Measurements from ENCODE around the gene ASAP2.

ASAP2 gene

DNA sequence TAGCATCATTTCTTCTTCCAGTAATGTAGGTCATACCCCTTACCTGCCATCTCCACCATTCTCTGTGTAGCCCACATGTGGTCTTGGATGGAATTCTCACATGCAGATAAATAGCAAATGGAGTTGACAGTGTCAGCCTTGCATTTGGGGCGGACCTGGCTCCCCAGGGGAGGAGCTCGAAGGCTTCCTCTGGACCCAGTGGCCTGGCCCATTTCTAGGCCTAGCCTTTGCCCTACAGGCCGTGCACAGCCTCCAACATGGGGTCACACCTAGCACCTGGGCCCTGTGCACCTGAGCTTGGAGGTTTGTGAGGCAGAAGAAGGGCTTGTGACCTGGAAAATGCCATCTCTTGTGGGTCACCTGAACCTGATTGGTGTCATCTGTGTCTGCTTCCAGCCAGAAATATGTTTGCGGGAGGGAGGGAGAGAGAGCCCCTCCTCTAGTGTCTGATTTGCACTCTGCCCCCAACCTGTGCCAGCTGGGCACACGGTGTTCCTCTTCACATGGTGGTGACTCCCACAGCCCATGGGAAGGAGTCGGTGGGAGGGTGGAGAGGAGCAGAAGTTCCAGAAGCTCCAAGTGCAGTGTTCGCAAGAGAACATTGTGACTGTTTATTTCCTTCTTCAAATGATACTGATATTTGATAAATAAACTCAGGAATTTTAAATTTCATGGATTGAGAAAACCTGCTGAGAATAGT, 183.7 kb downstream of the ASAP2 start:
- TF ChIP-seq, protein P1, sequence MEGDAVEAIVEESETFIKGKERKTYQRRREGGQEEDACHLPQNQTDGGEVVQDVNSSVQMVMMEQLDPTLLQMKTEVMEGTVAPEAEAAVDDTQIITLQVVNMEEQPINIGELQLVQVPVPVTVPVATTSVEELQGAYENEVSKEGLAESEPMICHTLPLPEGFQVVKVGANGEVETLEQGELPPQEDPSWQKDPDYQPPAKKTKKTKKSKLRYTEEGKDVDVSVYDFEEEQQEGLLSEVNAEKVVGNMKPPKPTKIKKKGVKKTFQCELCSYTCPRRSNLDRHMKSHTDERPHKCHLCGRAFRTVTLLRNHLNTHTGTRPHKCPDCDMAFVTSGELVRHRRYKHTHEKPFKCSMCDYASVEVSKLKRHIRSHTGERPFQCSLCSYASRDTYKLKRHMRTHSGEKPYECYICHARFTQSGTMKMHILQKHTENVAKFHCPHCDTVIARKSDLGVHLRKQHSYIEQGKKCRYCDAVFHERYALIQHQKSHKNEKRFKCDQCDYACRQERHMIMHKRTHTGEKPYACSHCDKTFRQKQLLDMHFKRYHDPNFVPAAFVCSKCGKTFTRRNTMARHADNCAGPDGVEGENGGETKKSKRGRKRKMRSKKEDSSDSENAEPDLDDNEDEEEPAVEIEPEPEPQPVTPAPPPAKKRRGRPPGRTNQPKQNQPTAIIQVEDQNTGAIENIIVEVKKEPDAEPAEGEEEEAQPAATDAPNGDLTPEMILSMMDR (IDR thresholded peaks at IDR 0.05; ENCODE audit: insufficient read depth, low read length, missing control alignments): no peak
- POLR2A ChIA-PET: no interaction called here
- CTCF ChIA-PET: no interaction called here
- no peak for DNase-seq (ENCODE audit: low read depth, low spot score)
- no peak overlapping the region for H3K4me3 ChIP-seq (ENCODE audit: low read depth, low read length)

- no peak overlapping the region for H3K4me3 ChIP-seq (ENCODE audit: low read depth, low read length)
- TF ChIP-seq, protein P1 (IDR thresholded peaks at IDR 0.05; ENCODE audit: insufficient read depth, low read length, missing control alignments): no peak
- no peak for DNase-seq (ENCODE audit: low read depth, low spot score)
- ChIA-PET POLR2A (no interaction called here), CTCF (no interaction called here)
These were observed 184.4 kb downstream of the ASAP2 start for GRCh38 chr2:9390991-9391390.

- ChIA-PET POLR2A (interaction anchor here (0.7 kb wide), 1 partner anchor 894 kb away, joined by 3 read pairs; no protein-coding TSS in a partner anchor), CTCF (interaction anchor here (1.1 to 1.3 kb wide), 3 partner anchors 10 to 21 kb away, joined by 5 read pairs; no protein-coding TSS in a partner anchor)
- no peak overlapping the region for H3K4me3 ChIP-seq (ENCODE audit: low read depth, low read length)
- no peak for DNase-seq (ENCODE audit: low read depth, low spot score)
- TF ChIP-seq, protein P1 (IDR thresholded peaks at IDR 0.05; ENCODE audit: insufficient read depth, low read length, missing control alignments): no peak
These were observed 185.5 kb downstream of the ASAP2 start for GRCh38 chr2:9391961-9392720.

DNA sequence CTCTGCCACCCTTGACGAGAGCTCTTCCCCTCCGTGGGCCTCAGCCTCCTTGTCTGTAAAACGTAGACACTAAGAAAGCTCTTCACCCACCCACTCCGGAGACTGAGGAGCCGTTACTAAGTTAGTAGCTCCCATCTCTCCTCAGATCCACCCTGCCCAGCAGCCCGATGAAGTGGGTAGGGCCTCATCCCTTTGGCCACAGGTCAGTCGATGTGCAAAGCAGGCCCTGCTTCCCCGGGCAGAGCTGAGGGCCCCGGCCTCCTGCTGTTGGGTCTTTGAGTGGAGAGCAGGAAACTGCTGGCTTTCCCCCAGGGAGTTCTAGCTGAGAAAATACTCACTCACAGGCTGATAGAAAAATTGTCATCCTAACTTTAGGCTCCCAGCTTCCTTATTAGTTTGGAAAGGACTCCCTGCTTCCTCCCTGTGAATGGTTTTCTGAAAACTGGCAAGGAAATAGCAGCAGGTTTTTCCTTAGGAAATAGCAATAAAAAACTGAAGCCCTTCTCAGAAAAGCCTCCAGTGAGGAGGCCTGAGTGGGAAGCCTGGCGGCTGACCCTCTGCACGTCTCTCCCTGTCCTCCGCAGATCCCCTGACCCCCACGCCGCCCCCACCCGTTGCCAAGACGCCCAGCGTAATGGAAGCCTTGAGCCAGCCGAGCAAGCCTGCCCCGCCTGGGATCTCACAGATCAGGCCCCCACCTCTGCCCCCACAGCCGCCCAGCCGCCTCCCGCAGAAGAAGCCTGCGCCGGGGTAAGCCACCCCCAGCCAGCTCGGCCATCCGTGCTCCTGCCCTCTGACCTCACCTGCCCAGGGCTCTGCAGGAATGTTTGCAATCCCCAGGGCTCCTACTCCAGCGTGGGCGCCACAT, 186.5 kb downstream of the ASAP2 start:
- TF ChIP-seq, protein P1 (IDR thresholded peaks at IDR 0.05; ENCODE audit: insufficient read depth, low read length, missing control alignments): no peak
- no peak overlapping the region for H3K4me3 ChIP-seq (ENCODE audit: low read depth, low read length)
- DNase-seq (ENCODE audit: low read depth, low spot score): no peak
- ChIA-PET CTCF (interaction anchor here (1.1 to 1.3 kb wide), 3 partner anchors 9 to 22 kb away, joined by 5 read pairs; no protein-coding TSS in a partner anchor), POLR2A (interaction anchor here (0.7 kb wide), 1 partner anchor 893 kb away, joined by 3 read pairs; no protein-coding TSS in a partner anchor)

DNA sequence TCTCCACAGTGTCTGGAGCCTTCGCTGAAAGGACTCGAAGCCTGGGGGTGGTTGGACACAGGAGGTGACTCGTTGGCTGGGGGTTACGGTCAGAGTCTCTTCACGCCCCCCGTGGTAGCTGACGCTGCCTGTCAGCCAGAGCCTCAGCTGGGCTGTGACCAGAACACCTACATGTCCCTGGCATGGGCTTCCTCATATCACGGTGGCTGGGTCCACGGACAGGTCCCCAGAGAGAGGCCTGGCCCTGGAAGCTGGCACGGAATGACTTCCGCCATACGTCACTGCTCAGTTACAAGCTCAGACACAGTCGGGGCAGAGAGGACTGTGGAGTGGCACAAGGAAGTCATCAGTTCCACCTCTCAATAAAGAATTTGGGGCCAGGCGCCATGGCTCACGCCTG, 188.2 kb downstream of the ASAP2 start:
- ChIA-PET POLR2A (no interaction called here), CTCF (no interaction called here)
- TF ChIP-seq, protein P1 (IDR thresholded peaks at IDR 0.05; ENCODE audit: insufficient read depth, low read length, missing control alignments): no peak
- no peak for DNase-seq (ENCODE audit: low read depth, low spot score)
- no peak overlapping the region for H3K4me3 ChIP-seq (ENCODE audit: low read depth, low read length)
